ENCODE measurements around the gene APOA1. TPM values are rescaled to one million over a fixed set of nuclear protein-coding genes. Genes with fewer than 3 reads are reported as not detected.

APOA1 gene
- 0.20 TPM in 1 of 2 replicates, not detected in the other for polyA plus RNA-seq (2012; rRNA removed)
- 0.05 TPM in 1 of 2 replicates, not detected in the other for polyA plus RNA-seq (2012; cell fraction: cytosol; rRNA removed)
- polyA plus RNA-seq (2012; cell fraction: nucleus; rRNA removed), result 0.06 and 0.36 TPM in 2 replicates

DNA sequence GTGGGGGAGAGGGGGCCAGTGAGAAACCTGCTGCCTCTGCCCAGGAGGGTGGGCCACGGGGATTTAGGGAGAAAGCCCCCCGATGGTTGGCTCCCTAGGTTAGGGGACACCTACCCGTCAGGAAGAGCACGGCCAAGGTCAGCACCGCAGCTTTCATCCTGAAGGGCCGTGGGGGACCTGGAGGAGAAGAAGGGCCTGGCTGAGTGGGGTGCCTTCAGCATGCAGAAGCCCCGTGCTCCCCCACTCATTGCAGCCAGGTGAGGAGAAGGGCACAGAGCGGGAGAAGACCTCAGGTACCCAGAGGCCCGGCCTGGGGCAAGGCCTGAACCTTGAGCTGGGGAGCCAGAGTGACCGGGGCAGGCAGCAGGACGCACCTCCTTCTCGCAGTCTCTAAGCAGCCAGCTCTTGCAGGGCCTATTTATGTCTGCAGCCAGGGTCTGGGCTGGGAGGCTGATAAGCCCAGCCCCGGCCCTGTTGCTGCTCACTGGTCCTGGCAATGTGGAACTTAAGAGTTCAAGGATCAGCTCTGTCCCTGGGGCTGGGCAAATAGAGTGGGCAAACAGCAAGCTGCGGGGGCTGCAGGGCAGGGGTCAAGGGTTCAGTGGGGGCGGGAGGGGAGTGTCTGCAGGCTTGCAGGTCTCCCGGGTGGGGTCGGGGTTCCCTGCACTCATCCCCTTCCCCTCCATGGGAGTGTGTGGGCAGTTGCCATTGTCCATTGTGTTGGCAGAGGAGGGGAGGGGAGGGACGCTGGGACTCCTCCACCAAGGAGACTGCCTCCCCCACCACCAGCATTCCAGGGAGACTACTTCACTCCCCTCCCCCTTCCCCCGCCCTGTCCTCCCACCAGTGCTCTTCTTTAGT, at the start of gene APOA1:
TSS of gene APOA1 (minus strand) at position 392 of the 861 bp plus-strand sequence. CDS start at position 157, 235 bp downstream.
- Histone ChIP-seq H3F3A (replicated peaks; ENCODE audit: insufficient read depth) (no peaks in the 10 kb centered on the region), H3K79me2 (ENCODE audit: insufficient read depth) (no peaks in the 10 kb centered on the region), H3K4me1 (ENCODE audit: control insufficient read depth in 1 of 2, insufficient read depth in 2 of 2, low read depth in 1 of 2, low read length in 1 of 2) (peaks cover 0 to 16% of the 10 kb centered on the region in 2 experiments; a peak in 1 of 4 replicates), H4K20me1 (ENCODE audit: insufficient read depth) (no peaks in the 10 kb centered on the region), H3K27ac (ENCODE audit: low read depth in 2 of 2, low read length in 1 of 2) (no peak within 1 kb of the TSS), H3K9me2 (no peaks in the 10 kb centered on the region), H3K9me3 (no peaks in the 10 kb centered on the region), H3K36me3 (replicated peaks in 1 of 2; ENCODE audit: control insufficient read depth in 1 of 2, insufficient read depth in 2 of 2, low read length in 1 of 2) (no peaks in the 10 kb centered on the region), H3K4me3 (ENCODE audit: low read depth in 2 of 2, low read length in 1 of 2) (no peak within 1 kb of the TSS), H3K4me2 (no peak within 1 kb of the TSS), H3K9ac (no peak within 1 kb of the TSS), H2AFZ (ENCODE audit: low read depth) (no peak within 1 kb of the TSS), H3K27me3 (ENCODE audit: insufficient read depth) (no peaks in the 10 kb centered on the region)
- ChIA-PET POLR2A (interaction anchor here (0.6 kb wide), 1 partner anchor 50 kb away, joined by 3 read pairs; the partner anchor contains the start of gene ZPR1), CTCF (interaction anchor here (0.7 to 3.1 kb wide), 8 partner anchors 13 to 268 kb away, joined by 3 to 59 read pairs (median 5); partner anchors contain the start of genes APOA4, APOA5 and SIK3)
- peak; percentile 49 for DNase-seq
- TF ChIP-seq JUND (IDR thresholded peaks at IDR 0.05), result no peak
- TF ChIP-seq NFIC (IDR thresholded peaks at IDR 0.05; ENCODE audit: borderline replicate concordance), result no peak
- no peak for TF ChIP-seq CHD2 (IDR thresholded peaks at IDR 0.05; ENCODE audit: low read length, partially characterized antibody)
- no peak for TF ChIP-seq YY1 (IDR thresholded peaks at IDR 0.05; ENCODE audit: low read depth)
- TF ChIP-seq FOXM1 (IDR thresholded peaks at IDR 0.05; ENCODE audit: low read depth), result no peak
- no peak for TF ChIP-seq MEF2A (IDR thresholded peaks at IDR 0.05; ENCODE audit: borderline replicate concordance, low read depth)
- TF ChIP-seq, protein P1, sequence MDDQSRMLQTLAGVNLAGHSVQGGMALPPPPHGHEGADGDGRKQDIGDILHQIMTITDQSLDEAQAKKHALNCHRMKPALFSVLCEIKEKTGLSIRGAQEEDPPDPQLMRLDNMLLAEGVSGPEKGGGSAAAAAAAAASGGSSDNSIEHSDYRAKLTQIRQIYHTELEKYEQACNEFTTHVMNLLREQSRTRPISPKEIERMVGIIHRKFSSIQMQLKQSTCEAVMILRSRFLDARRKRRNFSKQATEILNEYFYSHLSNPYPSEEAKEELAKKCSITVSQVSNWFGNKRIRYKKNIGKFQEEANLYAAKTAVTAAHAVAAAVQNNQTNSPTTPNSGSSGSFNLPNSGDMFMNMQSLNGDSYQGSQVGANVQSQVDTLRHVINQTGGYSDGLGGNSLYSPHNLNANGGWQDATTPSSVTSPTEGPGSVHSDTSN (IDR thresholded peaks at IDR 0.05), result no peak
- TF ChIP-seq, protein P2, sequence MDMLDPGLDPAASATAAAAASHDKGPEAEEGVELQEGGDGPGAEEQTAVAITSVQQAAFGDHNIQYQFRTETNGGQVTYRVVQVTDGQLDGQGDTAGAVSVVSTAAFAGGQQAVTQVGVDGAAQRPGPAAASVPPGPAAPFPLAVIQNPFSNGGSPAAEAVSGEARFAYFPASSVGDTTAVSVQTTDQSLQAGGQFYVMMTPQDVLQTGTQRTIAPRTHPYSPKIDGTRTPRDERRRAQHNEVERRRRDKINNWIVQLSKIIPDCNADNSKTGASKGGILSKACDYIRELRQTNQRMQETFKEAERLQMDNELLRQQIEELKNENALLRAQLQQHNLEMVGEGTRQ (IDR thresholded peaks at IDR 0.05; ENCODE audit: borderline replicate concordance, low read depth, low read length), result no peak
- TF ChIP-seq GABPA (IDR thresholded peaks at IDR 0.05; ENCODE audit: low read depth), result no peak
- TF ChIP-seq, protein P3, sequence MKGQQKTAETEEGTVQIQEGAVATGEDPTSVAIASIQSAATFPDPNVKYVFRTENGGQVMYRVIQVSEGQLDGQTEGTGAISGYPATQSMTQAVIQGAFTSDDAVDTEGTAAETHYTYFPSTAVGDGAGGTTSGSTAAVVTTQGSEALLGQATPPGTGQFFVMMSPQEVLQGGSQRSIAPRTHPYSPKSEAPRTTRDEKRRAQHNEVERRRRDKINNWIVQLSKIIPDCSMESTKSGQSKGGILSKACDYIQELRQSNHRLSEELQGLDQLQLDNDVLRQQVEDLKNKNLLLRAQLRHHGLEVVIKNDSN (IDR thresholded peaks at IDR 0.05; ENCODE audit: borderline replicate concordance, low read depth), result no peak
- TF ChIP-seq TAF1 (IDR thresholded peaks at IDR 0.05; ENCODE audit: borderline replicate concordance, low read depth, low read length), result no peak
- TF ChIP-seq EZH2phosphoT487 (IDR thresholded peaks at IDR 0.05; ENCODE audit: borderline replicate concordance, low read depth), result no peak
- TF ChIP-seq ZBTB33 (IDR thresholded peaks at IDR 0.05; ENCODE audit: borderline replicate concordance, low read depth), result no peak
- TF ChIP-seq, protein P4, sequence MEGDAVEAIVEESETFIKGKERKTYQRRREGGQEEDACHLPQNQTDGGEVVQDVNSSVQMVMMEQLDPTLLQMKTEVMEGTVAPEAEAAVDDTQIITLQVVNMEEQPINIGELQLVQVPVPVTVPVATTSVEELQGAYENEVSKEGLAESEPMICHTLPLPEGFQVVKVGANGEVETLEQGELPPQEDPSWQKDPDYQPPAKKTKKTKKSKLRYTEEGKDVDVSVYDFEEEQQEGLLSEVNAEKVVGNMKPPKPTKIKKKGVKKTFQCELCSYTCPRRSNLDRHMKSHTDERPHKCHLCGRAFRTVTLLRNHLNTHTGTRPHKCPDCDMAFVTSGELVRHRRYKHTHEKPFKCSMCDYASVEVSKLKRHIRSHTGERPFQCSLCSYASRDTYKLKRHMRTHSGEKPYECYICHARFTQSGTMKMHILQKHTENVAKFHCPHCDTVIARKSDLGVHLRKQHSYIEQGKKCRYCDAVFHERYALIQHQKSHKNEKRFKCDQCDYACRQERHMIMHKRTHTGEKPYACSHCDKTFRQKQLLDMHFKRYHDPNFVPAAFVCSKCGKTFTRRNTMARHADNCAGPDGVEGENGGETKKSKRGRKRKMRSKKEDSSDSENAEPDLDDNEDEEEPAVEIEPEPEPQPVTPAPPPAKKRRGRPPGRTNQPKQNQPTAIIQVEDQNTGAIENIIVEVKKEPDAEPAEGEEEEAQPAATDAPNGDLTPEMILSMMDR (IDR thresholded peaks at IDR 0.05), result no peak
- TF ChIP-seq REST (IDR thresholded peaks at IDR 0.05; ENCODE audit: low read depth, low read length), result no peak
- TF ChIP-seq GATA2 (CRISPR knock-in tag; IDR thresholded peaks at IDR 0.05), result no peak
- no peak for TF ChIP-seq SMC3 (IDR thresholded peaks at IDR 0.05; ENCODE audit: low read depth, low read length)
- 85% methylated on average over 16 of the region's 19 CpGs for WGBS (ENCODE audit: low lambda C conversion rate)
